Measurements from ENCODE around the gene FER.
"Not testable (repeated sequence)": the region's sequence is repeated elsewhere in the genome, so short reads cannot be mapped to it uniquely, and the experiment has no call there.

Gene FER

GRCh38 chr5:109022056-109022455 is 274.4 kb downstream of the FER start:
- Histone ChIP-seq H3K4me3 (ENCODE audit: low read depth, low read length) (no peak overlapping the region), H3K27me3 (replicated peaks) (no peaks in the 10 kb centered on the region), H3K27ac (no peak overlapping the region), H3K36me3 (replicated peaks) (no peaks in the 10 kb centered on the region)
- in situ Hi-C loops (cut with HindIII; ENCODE audit: low pct_ligation_motif_present, low sequenced_read_pairs), result no loop called here
- DNase-seq, result no peak
- TF ChIP-seq CTCF (IDR thresholded peaks at IDR 0.05; ENCODE audit: low read depth, low read length, missing control alignments), result no peak

GRCh38 chr5:109025729-109026128 is 278.0 kb downstream of the FER start:
- H3K36me3 ChIP-seq (replicated peaks); DNase-seq; H3K27me3 ChIP-seq (replicated peaks); H3K27ac ChIP-seq; H3K4me3 ChIP-seq (ENCODE audit: low read depth, low read length); in situ Hi-C loops (cut with HindIII; ENCODE audit: low pct_ligation_motif_present, low sequenced_read_pairs): not testable (repeated sequence)

- Histone ChIP-seq H3K36me3 (replicated peaks) (no peaks in the 10 kb centered on the region), H3K4me3 (ENCODE audit: low read depth, low read length) (no peak overlapping the region), H3K27me3 (replicated peaks) (no peaks in the 10 kb centered on the region), H3K27ac (no peak overlapping the region)
- TF ChIP-seq CTCF (IDR thresholded peaks at IDR 0.05; ENCODE audit: low read depth, low read length, missing control alignments), result no peak
- no peak for DNase-seq
- in situ Hi-C loops (cut with HindIII; ENCODE audit: low pct_ligation_motif_present, low sequenced_read_pairs), result no loop called here
Observed at GRCh38 chr5:109027983-109028607, 280.4 kb downstream of the FER start.

- H3K36me3 ChIP-seq (replicated peaks), result no peaks in the 10 kb centered on the region
- no peaks in the 10 kb centered on the region for H3K27me3 ChIP-seq (replicated peaks)
- no peak for TF ChIP-seq CTCF (IDR thresholded peaks at IDR 0.05; ENCODE audit: low read depth, low read length, missing control alignments)
- in situ Hi-C loops (cut with HindIII; ENCODE audit: low pct_ligation_motif_present, low sequenced_read_pairs), result no loop called here
- no peak overlapping the region for H3K27ac ChIP-seq
- DNase-seq, result peak; percentile 12
- no peak overlapping the region for H3K4me3 ChIP-seq (ENCODE audit: low read depth, low read length)
Observed at GRCh38 chr5:109028608-109029299, 281.1 kb downstream of the FER start.

GRCh38 chr5:109029847-109030246 is 282.1 kb downstream of the FER start:
- TF ChIP-seq CTCF (IDR thresholded peaks at IDR 0.05; ENCODE audit: low read depth, low read length, missing control alignments), result no peak
- DNase-seq, result no peak
- H3K4me3 ChIP-seq (ENCODE audit: low read depth, low read length), result no peak overlapping the region
- H3K27ac ChIP-seq, result no peak overlapping the region
- in situ Hi-C loops (cut with HindIII; ENCODE audit: low pct_ligation_motif_present, low sequenced_read_pairs), result no loop called here
- no peaks in the 10 kb centered on the region for H3K36me3 ChIP-seq (replicated peaks)
- H3K27me3 ChIP-seq (replicated peaks), result no peaks in the 10 kb centered on the region

- H3K27me3 ChIP-seq (replicated peaks), result no peaks in the 10 kb centered on the region
- in situ Hi-C loops (cut with HindIII; ENCODE audit: low pct_ligation_motif_present, low sequenced_read_pairs), result no loop called here
- H3K27ac ChIP-seq, result no peak overlapping the region
- TF ChIP-seq CTCF (IDR thresholded peaks at IDR 0.05; ENCODE audit: low read depth, low read length, missing control alignments), result no peak
- no peak overlapping the region for H3K4me3 ChIP-seq (ENCODE audit: low read depth, low read length)
- no peaks in the 10 kb centered on the region for H3K36me3 ChIP-seq (replicated peaks)
- DNase-seq, result no peak
Observed at GRCh38 chr5:109030360-109031143, 282.9 kb downstream of the FER start.

All from brain microvascular endothelial cell (primary cell).